HUES6 (cell line): Measurements from ENCODE around the gene THOC1.

Source experiments
- H3K27ac ChIP-seq: 2 replicates; pipeline ENCODE4 v1.7.0; 2013; ENCODE audit warnings: low read depth, mild to moderate bottlenecking, low read length, inconsistent platforms
- H3K27me3 ChIP-seq: 2 replicates; pipeline ENCODE4 v1.6.1; 2013; ENCODE audit warnings: low read length; ENCODE audit not compliant: control insufficient read depth, insufficient read depth
- H3K36me3 ChIP-seq: 2 replicates; pipeline ENCODE4 v1.6.1; 2013; ENCODE audit warnings: low read length; ENCODE audit not compliant: control insufficient read depth, insufficient read depth
- H3K4me1 ChIP-seq: 2 replicates; pipeline ENCODE4 v1.6.1; 2013; ENCODE audit warnings: low read length; ENCODE audit not compliant: control insufficient read depth, insufficient read depth
- H3K4me3 ChIP-seq: 2 replicates; pipeline ENCODE4 v1.5.1; 2013; ENCODE audit warnings: low read depth, low read length
- H3K9ac ChIP-seq: one replicate; pipeline ENCODE4 v1.6.1; 2013; ENCODE audit warnings: mild to moderate bottlenecking, low read length
- H3K9me3 ChIP-seq: 2 replicates; pipeline ENCODE4 v1.6.1; 2013; ENCODE audit warnings: low read depth, low read length; ENCODE audit not compliant: control insufficient read depth, insufficient read depth

THOC1 gene

DNA sequence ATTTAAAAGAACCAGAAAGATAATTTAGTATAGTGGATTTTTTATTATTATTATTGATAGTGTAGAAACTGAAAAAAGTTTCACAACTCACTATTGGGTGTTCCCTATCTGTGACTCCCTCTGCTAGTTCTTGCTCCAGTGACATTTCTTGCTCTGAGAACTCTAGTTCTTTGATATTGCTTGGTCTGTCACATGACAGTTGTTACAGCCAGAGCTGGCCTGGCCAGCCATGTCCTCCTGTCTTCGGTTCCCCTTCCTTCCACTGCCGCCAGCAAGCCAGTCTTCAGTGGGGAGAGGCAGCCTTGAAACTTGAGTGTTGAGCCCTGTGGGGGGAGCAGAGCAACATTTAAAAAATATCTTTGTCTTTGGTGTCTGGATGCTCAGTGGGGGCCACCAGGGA is 7.6 kb upstream of the THOC1 start:
- no peak overlapping the region for H3K27ac ChIP-seq
- no peak overlapping the region for H3K4me3 ChIP-seq
- no peaks in the 10 kb centered on the region for H3K36me3 ChIP-seq
- no peaks in the 10 kb centered on the region for H3K9me3 ChIP-seq
- H3K27me3 ChIP-seq = no peaks in the 10 kb centered on the region
- H3K9ac ChIP-seq = no peak overlapping the region
- H3K4me1 ChIP-seq = no peaks in the 10 kb centered on the region

DNA sequence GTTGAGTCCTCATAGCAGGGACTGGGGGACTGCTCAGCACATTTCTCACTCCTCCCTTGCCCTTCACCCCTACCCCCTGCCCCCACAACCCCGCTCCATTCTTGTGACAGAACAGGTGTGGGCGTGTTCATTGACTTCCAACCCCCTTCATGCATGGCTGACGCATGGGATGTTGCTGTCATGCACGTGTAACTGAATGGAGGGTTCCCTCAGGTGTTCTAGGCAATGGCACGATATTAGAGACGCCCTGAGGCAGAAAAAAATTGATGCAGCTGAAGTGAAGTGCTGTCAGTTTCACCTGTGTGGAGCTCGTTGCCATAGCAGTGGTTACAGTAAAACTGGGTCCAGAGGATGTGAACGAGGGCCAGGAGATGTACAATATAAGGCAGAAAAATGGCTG is 6.5 kb upstream of the THOC1 start:
- Histone ChIP-seq H3K27ac (no peak overlapping the region), H3K27me3 (no peaks in the 10 kb centered on the region), H3K9me3 (no peaks in the 10 kb centered on the region), H3K4me3 (no peak overlapping the region), H3K9ac (no peak overlapping the region), H3K36me3 (no peaks in the 10 kb centered on the region), H3K4me1 (peaks cover 4% of the 10 kb centered on the region; the same call in 1 of the 2 replicates)

GRCh38 chr18:273525-273924 is 5.7 kb upstream of the THOC1 start:
- Histone ChIP-seq H3K4me1 (peaks cover 4% of the 10 kb centered on the region; the same call in 1 of the 2 replicates), H3K9ac (no peak overlapping the region), H3K36me3 (no peaks in the 10 kb centered on the region), H3K4me3 (no peak overlapping the region), H3K27me3 (no peaks in the 10 kb centered on the region), H3K27ac (no peak overlapping the region), H3K9me3 (no peaks in the 10 kb centered on the region)

DNA sequence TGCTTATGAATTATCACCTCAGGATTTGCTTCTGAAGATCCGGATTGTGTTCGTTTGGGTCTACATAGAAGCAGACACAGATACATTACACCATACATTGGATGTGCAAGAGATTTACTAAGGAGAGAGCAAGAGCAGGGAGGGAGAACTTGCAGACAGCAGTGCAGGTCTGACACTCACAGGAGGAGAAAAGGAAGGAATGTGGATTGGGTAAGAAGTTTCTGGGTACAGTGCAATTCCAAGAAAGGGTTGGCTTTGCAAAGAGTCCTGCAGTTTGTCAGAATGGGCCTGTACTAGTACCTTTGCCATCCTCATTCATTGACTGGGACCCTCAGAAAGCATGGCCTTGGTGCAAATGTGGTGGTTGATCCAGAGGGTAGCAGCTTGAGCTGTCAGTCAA is 4.8 kb upstream of the THOC1 start:
- Histone ChIP-seq H3K9ac (no peak overlapping the region), H3K4me3 (no peak overlapping the region), H3K4me1 (peaks cover 4% of the 10 kb centered on the region; the same call in 1 of the 2 replicates), H3K9me3 (no peaks in the 10 kb centered on the region), H3K27me3 (no peaks in the 10 kb centered on the region), H3K36me3 (no peaks in the 10 kb centered on the region), H3K27ac (no peak overlapping the region)

DNA sequence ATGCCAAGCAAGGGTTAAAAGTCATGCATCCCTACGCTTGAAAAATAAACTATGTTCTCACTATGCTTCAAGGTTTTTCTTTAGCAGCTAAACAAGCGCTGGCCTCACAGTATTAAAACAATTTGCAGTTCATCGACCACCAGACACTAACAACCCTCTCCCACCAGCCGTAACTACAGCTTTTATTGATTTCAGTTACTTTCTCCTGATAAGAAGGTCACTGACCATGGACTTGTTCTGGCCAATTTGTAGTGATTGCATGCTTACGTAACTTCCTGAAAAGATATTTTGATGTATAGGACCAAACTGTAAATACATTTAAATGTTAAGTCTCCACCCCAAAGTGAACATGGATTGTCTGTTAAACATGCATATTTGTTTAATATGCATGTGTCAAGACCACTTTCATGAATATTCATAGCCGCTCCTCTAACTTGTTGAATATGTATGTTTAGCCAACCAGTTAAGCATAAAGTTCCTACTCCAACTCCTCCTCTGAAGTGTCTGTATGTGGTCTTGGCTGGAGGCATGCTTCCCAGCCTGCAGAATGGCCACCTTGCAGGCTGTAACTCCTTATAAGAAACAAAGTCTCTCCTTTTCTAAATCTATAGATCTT is 1.7 kb upstream of the THOC1 start:
- H3K36me3 ChIP-seq = peaks cover 9% of the 10 kb centered on the region
- H3K27ac ChIP-seq = no peak overlapping the region
- H3K4me1 ChIP-seq = peaks cover 4% of the 10 kb centered on the region; the same call in 1 of the 2 replicates
- H3K9me3 ChIP-seq = no peaks in the 10 kb centered on the region
- H3K9ac ChIP-seq = no peak overlapping the region
- H3K27me3 ChIP-seq = no peaks in the 10 kb centered on the region
- H3K4me3 ChIP-seq = 0 out of 2 replicates have a peak overlapping the region, but pooled peaks have one; percentile 82

DNA sequence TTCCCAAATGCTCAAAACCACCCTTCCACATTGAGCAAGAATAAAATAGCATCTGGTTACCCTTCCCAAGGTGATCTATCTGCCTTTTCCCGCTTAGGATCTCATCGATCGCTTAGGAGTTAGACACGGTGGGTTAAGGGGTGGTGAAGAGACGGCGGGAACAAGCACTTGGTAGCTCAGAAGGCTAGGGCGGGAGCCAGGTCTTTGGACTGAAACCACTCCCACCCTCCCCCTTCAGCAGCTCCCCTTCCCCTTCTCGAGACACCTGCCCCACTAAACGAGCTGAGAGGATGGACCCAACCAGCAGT is 513 bp downstream of the THOC1 start:
- Histone ChIP-seq H3K4me3 (peak overlapping the region; percentile 82), H3K4me1 (peaks cover 4% of the 10 kb centered on the region; the same call in 1 of the 2 replicates), H3K9ac (peak overlapping the region; percentile 86), H3K27ac (peak overlapping the region; percentile 64; the same call in 1 of the 2 replicates), H3K9me3 (no peaks in the 10 kb centered on the region), H3K36me3 (peaks cover 29% of the 10 kb centered on the region), H3K27me3 (no peaks in the 10 kb centered on the region)

GRCh38 chr18:261398-262073 is 6.3 kb downstream of the THOC1 start:
- Histone ChIP-seq H3K4me1 (no peaks in the 10 kb centered on the region), H3K27me3 (no peaks in the 10 kb centered on the region), H3K9me3 (no peaks in the 10 kb centered on the region), H3K27ac (no peak overlapping the region), H3K4me3 (no peak overlapping the region), H3K9ac (no peak overlapping the region), H3K36me3 (peaks cover 83% of the 10 kb centered on the region)

DNA sequence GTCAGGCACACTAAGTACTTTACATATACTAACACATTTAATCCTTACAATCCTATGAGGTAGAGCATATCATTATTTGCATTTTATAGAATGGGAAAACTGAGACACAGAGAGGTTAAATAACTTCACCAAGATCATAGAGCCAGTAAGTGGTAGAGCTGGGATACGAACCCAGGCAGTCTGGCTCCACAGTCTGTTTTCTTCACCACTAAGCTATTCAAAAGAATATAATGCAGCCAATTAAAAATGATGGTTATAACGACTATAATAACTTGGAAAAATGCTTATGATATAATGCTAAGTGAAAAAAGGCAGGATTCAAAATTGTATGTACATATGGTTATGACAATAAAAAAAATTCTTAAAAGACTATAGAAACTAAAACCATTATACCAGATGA is 7.3 kb downstream of the THOC1 start:
- H3K36me3 ChIP-seq = peaks cover 93% of the 10 kb centered on the region
- H3K4me3 ChIP-seq = no peak overlapping the region

GRCh38 chr18:255171-255570 is 12.7 kb downstream of the THOC1 start:
- no peaks in the 10 kb centered on the region for H3K4me1 ChIP-seq

More for the DNA sequence above, 7.3 kb downstream of the THOC1 start:
- no peak overlapping the region for H3K9ac ChIP-seq
- H3K27ac ChIP-seq = no peak overlapping the region
- H3K4me1 ChIP-seq = no peaks in the 10 kb centered on the region
- no peaks in the 10 kb centered on the region for H3K9me3 ChIP-seq
- no peaks in the 10 kb centered on the region for H3K27me3 ChIP-seq

DNA sequence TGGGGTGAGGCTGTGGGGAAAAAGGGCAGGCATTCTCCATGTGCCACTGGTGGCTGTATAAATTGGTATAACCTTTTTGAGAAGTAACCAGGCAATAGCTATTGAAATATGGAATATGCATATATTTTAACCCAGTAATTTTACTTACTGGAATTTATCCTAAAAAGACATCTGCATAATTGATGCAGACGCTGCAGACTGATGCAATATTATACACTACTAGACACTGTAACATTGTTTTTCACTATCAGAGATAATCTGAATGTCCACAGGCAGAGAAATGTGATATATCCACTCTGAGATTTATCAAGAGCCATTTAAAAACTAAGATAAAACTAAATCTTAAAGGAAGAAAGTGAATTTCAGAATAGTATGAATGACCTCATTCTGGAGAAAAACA is 14.7 kb downstream of the THOC1 start:
- no peaks in the 10 kb centered on the region for H3K9me3 ChIP-seq
- H3K27ac ChIP-seq = no peak overlapping the region
- no peaks in the 10 kb centered on the region for H3K27me3 ChIP-seq
- no peaks in the 10 kb centered on the region for H3K4me1 ChIP-seq
- peaks cover 92% of the 10 kb centered on the region for H3K36me3 ChIP-seq
- no peak overlapping the region for H3K4me3 ChIP-seq
- no peak overlapping the region for H3K9ac ChIP-seq

More at GRCh38 chr18:255171-255570, 12.7 kb downstream of the THOC1 start:
- Histone ChIP-seq H3K27ac (no peak overlapping the region), H3K27me3 (no peaks in the 10 kb centered on the region), H3K36me3 (peaks cover 96% of the 10 kb centered on the region), H3K4me3 (no peak overlapping the region), H3K9ac (no peak overlapping the region), H3K9me3 (no peaks in the 10 kb centered on the region)

DNA sequence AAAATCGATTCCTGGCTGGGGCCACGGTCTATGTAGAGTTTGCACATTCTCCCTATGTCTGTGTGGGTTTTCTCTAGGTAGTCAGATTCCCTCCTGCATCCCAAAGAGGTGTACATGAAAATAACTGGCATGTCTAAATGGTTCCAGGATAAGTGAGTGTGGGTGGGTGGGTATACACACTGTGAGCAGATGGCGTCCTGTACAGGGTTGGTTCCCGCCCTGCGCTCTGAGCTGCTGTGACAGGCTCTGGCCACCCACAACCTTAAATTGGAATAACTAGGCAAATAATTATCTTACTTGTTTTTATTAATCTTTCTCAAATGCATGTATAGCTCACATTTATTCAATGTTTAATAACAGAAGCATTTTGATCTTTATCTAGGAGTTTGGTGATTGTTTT is 16.3 kb downstream of the THOC1 start:
- H3K27me3 ChIP-seq = no peaks in the 10 kb centered on the region
- peaks cover 92% of the 10 kb centered on the region for H3K36me3 ChIP-seq
- no peaks in the 10 kb centered on the region for H3K9me3 ChIP-seq
- H3K9ac ChIP-seq = no peak overlapping the region
- no peak overlapping the region for H3K27ac ChIP-seq
- H3K4me3 ChIP-seq = no peak overlapping the region
- no peaks in the 10 kb centered on the region for H3K4me1 ChIP-seq
